GM12878 (cell line): ENCODE data around the gene CCDC28A.

ENCODE experiments used
- ATF7 ChIP-seq: fragments of 450-650 bp; IDR thresholded peaks from 2 replicates; pipeline ENCODE4 v1.6.1; 2016; ENCODE audit warnings: low read depth, mild to moderate bottlenecking
- FOXK2 ChIP-seq: fragments of 450-650 bp; IDR thresholded peaks from 2 replicates; pipeline ENCODE4 v1.6.1; 2017; ENCODE audit warnings: mild to moderate bottlenecking, moderate library complexity
- HDGF ChIP-seq: fragments of 450-650 bp; IDR thresholded peaks from 2 replicates; pipeline ENCODE4 v1.6.1; 2016; ENCODE audit warnings: antibody characterized with exemption
- NFIC ChIP-seq: IDR thresholded peaks from 2 replicates; pipeline ENCODE4 v1.6.1; 2012; ENCODE audit warnings: low read depth, mild to moderate bottlenecking, inconsistent platforms, low read length, moderate library complexity
- POLR2A ChIP-seq: IDR thresholded peaks from 2 replicates; pipeline ENCODE4 v1.6.1; 2011; ENCODE audit warnings: low read depth, mild to moderate bottlenecking, low read length
- SPI1 ChIP-seq: IDR thresholded peaks from 2 replicates; pipeline ENCODE4 v1.6.1; 2011; ENCODE audit warnings: low read depth, mild to moderate bottlenecking, low read length, moderate library complexity, borderline replicate concordance; ENCODE audit not compliant: insufficient read depth
- TF ChIP-seq, protein P1 (sequence below), 3 experiments: IDR thresholded peaks in 2 of 3; conservative IDR thresholded peaks in 1 of 3; 2 replicates each; pipeline ENCODE4 v1.5.1; 2011; ENCODE audit warnings: low read depth in 3 of 3, low read length in 3 of 3, mild to moderate bottlenecking in 3 of 3, control low read depth in 2 of 3, moderate library complexity in 2 of 3, inconsistent platforms in 1 of 3, mixed read lengths in 1 of 3; ENCODE audit not compliant: control insufficient read depth in 2 of 3, insufficient read depth in 1 of 3; ENCODE audit errors: extremely low read depth in 1 of 3
- TF ChIP-seq, protein P2 (sequence below): IDR thresholded peaks from 2 replicates; pipeline ENCODE4 v1.6.1; 2011; ENCODE audit warnings: borderline replicate concordance, low read depth, mild to moderate bottlenecking, moderate library complexity, low read length; ENCODE audit not compliant: insufficient read depth, poor library complexity, severe bottlenecking
- TF ChIP-seq, protein P3 (sequence below): fragments of 450-650 bp; IDR thresholded peaks from 2 replicates; pipeline ENCODE4 v1.6.1; 2016; ENCODE audit warnings: mild to moderate bottlenecking, moderate library complexity, borderline replicate concordance

DNA sequence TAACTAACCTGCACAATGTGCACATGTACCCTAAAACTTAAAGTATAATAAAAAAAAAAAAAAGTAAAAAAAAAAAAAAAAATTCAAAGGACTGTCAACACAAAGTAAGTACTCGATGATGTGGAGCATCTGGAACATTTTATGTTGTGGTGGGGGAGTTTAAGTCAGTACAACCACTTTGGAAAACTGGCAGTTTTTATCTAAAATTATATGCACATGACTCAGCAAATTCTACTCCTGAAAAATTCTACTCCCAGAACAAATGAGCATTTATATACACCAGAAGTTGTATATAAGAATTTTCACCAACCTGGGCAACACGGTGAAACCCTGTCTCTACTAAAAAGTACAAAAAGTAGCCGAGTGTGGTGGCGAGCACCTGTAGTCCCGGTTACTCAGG lies 36.9 kb upstream of the CCDC28A start:
- TF ChIP-seq, protein P1, sequence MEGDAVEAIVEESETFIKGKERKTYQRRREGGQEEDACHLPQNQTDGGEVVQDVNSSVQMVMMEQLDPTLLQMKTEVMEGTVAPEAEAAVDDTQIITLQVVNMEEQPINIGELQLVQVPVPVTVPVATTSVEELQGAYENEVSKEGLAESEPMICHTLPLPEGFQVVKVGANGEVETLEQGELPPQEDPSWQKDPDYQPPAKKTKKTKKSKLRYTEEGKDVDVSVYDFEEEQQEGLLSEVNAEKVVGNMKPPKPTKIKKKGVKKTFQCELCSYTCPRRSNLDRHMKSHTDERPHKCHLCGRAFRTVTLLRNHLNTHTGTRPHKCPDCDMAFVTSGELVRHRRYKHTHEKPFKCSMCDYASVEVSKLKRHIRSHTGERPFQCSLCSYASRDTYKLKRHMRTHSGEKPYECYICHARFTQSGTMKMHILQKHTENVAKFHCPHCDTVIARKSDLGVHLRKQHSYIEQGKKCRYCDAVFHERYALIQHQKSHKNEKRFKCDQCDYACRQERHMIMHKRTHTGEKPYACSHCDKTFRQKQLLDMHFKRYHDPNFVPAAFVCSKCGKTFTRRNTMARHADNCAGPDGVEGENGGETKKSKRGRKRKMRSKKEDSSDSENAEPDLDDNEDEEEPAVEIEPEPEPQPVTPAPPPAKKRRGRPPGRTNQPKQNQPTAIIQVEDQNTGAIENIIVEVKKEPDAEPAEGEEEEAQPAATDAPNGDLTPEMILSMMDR (IDR thresholded peaks at IDR 0.05 in 2 of 3, conservative IDR thresholded peaks at IDR 0.05 in 1 of 3; ENCODE audit: control insufficient read depth in 2 of 3, extremely low read depth in 1 of 3, insufficient read depth in 1 of 3, low read depth in 3 of 3, low read length in 3 of 3): no peak
- TF ChIP-seq POLR2A: no peak
- TF ChIP-seq, protein P2, sequence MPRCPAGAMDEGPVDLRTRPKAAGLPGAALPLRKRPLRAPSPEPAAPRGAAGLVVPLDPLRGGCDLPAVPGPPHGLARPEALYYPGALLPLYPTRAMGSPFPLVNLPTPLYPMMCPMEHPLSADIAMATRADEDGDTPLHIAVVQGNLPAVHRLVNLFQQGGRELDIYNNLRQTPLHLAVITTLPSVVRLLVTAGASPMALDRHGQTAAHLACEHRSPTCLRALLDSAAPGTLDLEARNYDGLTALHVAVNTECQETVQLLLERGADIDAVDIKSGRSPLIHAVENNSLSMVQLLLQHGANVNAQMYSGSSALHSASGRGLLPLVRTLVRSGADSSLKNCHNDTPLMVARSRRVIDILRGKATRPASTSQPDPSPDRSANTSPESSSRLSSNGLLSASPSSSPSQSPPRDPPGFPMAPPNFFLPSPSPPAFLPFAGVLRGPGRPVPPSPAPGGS: no peak
- no peak for TF ChIP-seq FOXK2
- no peak for TF ChIP-seq ATF7
- TF ChIP-seq SPI1: no peak
- no peak for TF ChIP-seq HDGF
- TF ChIP-seq, protein P3, sequence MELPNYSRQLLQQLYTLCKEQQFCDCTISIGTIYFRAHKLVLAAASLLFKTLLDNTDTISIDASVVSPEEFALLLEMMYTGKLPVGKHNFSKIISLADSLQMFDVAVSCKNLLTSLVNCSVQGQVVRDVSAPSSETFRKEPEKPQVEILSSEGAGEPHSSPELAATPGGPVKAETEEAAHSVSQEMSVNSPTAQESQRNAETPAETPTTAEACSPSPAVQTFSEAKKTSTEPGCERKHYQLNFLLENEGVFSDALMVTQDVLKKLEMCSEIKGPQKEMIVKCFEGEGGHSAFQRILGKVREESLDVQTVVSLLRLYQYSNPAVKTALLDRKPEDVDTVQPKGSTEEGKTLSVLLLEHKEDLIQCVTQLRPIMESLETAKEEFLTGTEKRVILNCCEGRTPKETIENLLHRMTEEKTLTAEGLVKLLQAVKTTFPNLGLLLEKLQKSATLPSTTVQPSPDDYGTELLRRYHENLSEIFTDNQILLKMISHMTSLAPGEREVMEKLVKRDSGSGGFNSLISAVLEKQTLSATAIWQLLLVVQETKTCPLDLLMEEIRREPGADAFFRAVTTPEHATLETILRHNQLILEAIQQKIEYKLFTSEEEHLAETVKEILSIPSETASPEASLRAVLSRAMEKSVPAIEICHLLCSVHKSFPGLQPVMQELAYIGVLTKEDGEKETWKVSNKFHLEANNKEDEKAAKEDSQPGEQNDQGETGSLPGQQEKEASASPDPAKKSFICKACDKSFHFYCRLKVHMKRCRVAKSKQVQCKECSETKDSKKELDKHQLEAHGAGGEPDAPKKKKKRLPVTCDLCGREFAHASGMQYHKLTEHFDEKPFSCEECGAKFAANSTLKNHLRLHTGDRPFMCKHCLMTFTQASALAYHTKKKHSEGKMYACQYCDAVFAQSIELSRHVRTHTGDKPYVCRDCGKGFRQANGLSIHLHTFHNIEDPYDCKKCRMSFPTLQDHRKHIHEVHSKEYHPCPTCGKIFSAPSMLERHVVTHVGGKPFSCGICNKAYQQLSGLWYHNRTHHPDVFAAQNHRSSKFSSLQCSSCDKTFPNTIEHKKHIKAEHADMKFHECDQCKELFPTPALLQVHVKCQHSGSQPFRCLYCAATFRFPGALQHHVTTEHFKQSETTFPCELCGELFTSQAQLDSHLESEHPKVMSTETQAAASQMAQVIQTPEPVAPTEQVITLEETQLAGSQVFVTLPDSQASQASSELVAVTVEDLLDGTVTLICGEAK: no peak
- TF ChIP-seq NFIC: no peak
